ENCODE measurements around the gene CD40.

CD40 gene

DNA sequence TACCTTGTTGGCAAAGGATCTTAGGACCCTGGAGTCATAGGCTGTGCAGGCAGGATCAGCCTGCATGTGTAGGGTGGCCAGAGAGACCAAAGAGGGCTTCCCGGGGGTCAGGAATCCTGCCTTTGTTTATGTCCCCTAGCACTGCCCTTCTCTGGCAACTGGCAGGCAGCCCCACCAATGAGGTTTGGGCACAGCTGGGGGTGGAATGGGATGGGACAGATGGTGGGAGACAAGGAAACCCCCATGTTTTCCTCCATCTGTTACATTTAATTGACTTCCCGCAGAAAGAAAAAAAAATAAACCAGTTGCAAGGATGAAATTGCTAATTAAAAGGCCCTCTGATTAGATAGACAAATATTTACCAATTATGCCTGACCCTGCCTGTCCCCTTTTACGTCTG lies 27.6 kb downstream of the CD40 start:
- no peak for DNase-seq (ENCODE audit: low read depth in 1 of 2, low spot score in 1 of 2)

DNA sequence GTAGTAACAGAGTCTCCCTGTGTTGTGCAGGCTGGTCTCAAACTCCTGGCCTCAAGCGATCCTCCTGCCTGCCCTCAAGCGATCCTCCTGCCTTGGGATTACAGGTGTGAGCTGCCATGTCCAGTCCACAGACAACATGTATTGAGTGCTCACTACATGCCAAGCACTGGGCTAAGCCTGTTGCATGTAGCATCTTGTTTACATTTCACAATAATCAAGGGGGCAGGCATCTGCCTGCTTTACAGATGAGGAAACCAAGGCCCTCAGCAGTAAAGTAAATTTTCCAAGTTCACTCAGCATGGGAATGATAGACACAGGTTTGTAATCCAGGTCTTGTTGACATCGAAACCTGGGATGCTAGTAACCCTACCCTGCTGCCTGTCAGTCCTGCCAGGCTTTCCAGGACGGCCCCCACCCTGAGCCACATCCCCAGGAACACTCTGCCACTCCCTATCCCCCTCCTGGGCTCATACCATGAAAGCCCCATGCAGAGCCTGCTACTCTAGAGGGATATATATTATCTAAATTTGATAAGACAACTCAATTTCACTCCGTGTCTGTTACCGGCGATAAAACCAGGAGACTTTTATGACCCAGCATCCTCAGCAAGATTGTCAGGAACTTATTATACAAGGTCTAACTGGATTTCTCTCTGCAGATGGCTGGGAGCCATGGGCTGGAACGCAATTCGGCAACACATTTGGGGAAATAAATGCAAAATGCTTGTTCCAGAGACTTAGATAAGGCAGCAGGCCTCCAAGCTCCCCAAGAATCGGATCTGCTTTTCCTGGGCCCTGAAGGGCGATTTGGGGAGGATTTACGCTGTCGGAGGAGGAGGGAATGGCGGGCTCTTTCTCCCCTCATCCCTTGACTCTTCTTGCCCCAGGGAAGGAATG lies 30.4 kb downstream of the CD40 start:
- no peak for DNase-seq (ENCODE audit: low read depth in 1 of 2, low spot score in 1 of 2)

DNA sequence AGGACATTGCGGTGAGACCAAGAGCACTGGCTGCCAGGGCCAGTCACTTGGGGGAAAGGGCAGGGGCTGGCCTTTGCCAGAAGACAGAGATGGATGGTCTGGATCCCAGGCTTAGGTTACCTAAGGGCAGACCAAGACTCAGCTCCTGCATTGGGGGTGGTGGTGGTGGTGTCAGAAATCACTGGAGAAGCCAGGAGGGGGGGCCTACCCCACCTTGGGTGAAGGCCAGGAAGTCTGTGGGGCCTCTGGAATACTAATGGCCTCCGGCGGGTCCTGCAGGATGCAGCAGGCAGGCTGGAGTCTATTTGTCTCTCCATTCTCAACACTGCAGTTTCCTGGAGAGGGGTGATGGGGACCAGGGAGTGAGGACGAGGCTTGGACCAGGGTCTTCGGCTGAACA lies 32.8 kb downstream of the CD40 start:
- DNase-seq (ENCODE audit: low read depth in 1 of 2, low spot score in 1 of 2), result no peak

DNA sequence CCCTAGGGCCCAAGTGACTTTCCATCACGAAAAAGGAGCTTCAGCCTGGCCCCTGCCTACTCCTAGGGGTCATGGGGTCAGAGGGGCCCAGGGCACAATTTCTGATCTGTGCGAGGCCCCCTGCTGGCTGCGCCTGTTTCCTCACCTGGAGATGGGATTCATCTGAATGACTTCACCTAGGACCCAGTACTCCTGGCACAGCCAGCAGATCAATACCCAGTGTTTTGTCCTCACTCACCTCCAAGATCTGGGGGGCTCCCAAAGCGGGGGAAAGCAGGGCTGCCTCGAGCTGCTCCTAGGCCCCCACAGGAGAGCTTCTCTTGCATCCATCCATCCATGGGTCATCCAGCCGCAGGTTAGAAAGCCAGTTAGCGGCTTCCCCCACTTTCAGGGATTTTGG lies 33.8 kb downstream of the CD40 start:
- DNase-seq (ENCODE audit: low read depth in 1 of 2, low spot score in 1 of 2), result no peak

DNA sequence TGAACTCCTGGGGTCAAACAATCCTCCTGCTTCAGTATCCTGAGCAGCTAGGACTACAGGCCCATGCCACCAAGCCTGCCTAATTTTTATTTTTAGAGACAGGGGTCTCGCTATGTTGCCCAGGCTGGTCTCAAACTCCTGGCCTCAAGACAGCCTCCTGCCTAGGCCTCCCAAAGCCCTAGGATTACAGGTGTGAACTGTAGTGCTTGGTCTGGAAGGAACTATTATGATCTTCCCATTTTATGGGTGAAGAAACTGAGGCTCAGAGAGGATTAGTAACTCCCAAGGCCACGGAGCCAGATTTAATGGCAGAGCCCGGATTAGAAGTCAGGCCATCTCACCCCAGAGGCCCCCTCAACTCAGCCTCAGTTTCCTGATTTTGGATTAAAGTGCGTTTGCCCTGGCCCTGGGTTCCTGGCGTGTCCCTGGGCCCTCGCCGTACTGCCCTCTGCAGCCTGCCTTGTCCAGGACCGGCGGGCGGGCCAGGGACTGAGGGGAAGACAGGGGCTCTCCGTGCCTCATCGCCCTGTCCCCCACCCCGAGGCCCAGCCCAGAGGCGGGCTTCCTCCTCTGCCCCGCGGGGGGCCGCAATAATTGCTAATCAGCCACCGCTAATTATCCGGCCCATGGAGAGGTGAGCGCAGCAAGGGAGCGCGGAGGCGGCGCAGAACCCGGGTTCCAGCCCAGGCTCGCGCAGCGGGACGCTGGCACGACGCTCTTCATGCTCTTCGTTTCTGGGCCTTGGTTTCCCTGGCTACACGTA lies 34.9 kb downstream of the CD40 start:
- DNase-seq (ENCODE audit: low read depth in 1 of 2, low spot score in 1 of 2), result no peak

DNA sequence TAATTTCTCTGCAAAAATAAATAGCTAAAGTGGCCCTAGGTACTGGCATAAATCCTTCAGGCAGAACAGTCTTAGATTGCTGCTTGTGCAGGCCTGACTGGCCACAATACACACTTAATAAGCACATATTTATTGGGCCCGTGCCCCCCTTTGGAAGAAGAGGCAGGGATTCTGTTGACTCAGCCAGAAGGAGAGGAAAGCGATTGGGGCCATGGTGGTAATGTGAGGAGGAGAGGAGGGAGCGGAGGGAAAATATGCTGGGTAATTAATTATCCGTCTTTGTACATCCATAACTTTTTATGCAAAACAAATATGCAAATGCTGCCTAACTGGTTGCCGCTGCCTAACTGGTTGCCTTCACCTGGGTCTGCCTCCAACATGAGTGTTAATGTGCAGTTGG lies 36.2 kb downstream of the CD40 start:
- DNase-seq (ENCODE audit: low read depth in 1 of 2, low spot score in 1 of 2), result no peak

DNA sequence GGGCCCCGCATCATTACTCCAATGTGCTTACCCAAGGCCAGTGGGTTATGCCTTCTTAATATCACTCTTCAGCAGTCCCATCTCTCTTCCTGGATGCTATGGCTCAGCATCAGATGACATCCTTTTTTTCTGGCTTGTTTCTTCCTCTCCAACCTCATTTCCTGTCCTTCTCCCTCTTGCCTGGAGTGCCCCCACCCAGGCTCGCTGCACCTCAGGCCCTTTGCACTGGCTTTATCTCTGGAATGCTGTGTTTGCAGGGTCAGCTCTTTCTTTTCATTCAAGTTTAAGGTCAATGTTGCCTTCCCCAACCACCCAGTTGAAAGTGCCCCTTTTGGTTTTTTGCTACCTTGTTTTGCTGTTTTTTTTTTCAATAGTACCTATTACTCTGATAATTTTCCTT lies 36.7 kb downstream of the CD40 start:
- DNase-seq (ENCODE audit: low read depth in 1 of 2, low spot score in 1 of 2), result no peak

DNA sequence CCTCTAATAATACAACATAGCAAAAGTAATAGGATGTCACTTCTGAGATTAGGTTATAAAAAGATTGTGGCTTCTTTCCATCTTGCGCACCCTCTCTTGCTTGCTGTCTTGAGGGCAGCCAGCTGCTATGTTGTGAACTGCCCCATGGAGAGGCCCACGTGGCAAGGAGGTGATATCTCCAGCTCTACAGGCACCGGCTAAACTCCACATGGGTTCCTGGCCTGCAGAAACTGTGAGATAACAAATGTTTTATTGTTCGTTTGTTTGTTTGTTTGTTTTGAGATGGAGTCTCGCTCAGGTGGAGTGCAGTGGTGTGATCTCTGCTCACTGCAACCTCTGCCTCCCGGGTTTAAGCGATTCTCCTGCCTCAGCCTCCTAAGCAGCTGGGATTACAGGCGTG lies 38.0 kb downstream of the CD40 start:
- no peak for DNase-seq (ENCODE audit: low read depth in 1 of 2, low spot score in 1 of 2)

DNA sequence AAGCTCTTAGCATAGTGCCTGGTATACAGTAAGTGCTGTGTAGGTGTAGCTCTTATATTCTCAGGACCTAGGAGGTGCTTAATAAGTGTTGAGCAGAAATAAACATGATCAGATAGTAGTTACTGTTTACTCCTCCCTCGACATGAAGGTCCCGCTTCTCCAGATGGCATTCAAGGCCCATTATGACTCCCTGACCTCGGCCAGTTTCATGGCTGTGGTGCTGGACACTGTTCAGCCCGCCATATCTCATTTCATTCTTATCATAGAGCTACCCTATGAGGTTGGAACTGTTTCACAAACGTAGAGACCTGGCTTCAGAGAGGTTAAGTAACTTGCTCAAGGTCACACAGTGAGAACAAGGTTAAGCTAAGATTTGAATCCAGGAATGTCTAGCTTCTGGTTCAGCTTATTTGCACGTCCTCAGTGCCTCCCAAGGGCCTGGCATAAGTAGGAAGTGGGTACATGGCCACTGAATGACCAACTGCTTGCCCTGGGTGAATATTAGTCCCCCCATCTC lies 39.0 kb downstream of the CD40 start:
- DNase-seq (ENCODE audit: low read depth in 1 of 2, low spot score in 1 of 2), result no peak

DNA sequence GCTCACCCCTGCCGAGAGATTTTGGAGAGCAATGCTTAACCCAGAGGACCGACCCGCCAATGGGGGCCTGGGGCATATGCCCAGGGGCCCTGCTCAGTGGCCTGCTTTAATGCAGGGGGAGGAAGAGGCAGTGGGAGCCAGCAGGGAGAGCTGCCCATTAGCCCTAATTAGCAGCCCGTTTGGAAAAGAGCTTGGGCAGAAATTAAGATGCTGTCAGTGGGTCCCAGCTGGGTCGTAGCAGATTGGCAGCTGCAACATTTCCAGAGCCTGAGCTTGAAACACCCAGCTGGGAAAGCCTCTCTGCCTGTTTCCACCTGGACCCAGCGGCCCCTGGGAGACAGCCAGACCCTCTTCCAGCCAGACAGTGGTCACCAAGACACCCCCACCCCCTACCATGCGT lies 39.5 kb downstream of the CD40 start:
- no peak for DNase-seq (ENCODE audit: low read depth in 1 of 2, low spot score in 1 of 2)

DNA sequence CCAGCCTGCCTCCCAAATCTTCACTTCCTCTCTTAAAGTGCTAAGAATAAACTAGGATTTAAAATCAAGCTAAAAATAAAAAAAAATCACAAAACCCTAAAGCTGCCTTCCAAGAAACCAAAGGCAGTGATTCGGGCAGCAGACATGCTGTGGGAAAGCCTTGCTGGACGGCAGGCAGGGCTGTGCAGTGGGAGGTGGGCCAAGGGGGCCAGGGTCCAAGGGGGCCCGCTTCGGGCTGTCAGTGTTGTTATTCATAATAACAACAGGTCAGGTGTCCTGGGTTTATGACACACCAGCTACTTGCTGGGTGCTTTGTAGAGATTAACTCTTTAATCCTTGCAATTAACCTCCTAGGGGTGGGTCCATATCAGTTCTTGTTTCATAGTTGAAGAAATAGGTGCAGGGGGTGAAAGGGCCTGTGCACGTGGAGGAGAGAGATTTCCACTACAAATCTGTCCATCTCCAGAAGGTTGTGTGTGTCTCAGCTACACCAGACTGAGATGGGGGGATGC lies 40.4 kb downstream of the CD40 start:
- no peak for DNase-seq (ENCODE audit: low read depth in 1 of 2, low spot score in 1 of 2)

DNA sequence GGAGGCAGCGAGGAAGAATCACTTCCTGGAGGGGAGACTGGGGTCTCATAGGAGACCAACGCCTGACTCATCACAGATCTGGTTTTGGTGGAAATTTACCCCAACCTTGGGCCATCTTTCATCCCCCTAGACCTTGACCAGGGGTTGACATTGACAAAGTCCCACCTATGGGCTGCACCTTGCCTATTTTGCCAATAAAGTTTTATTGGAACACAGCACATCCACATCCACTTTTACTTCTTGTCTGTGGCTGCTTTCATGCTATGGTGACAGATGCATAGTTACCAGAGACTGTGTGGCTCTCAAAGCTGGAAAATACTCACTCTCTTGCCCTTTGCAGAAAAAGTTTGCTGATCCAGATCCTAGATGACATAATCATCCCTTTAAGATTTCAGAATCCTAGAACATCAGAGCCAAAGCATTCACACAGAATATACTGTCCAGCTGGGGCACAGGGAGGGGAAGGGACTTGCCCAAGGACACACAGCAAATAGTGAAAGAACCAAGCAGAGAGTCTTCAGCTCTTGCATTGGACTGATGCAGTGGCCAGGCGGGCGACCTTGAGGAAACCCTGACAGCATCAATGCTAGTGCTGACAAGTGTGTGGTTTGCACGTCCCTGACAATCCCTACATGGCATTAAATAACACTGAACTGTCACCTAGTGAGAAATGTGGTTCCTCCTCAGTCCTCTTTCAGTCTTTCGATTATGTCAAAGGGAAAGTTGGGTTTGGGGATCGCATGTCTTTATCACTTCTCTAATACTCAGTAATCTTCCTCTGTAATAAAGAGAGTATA lies 41.2 kb downstream of the CD40 start:
- DNase-seq (ENCODE audit: low read depth in 1 of 2, low spot score in 1 of 2), result no peak

DNA sequence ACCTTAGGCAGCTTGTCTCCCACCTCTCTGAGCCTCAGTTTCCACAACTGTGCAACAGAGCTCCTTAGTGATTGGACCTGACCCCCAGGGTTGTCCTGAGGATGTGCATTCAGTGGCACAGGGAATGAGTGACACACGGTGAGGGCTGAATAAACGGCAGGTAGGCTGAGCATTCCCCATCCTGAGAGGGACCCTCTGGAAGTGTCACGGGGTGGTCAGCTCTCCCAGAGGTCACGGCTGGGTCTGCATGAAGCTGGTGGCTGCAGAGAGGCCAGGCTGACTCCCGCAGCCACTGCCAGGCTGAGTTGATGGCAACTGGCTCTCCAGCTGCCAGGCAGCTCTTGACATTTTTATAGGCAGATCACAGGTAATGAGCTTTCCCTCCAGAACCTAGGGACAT lies 42.5 kb downstream of the CD40 start:
- DNase-seq (ENCODE audit: low read depth in 1 of 2, low spot score in 1 of 2), result no peak

DNA sequence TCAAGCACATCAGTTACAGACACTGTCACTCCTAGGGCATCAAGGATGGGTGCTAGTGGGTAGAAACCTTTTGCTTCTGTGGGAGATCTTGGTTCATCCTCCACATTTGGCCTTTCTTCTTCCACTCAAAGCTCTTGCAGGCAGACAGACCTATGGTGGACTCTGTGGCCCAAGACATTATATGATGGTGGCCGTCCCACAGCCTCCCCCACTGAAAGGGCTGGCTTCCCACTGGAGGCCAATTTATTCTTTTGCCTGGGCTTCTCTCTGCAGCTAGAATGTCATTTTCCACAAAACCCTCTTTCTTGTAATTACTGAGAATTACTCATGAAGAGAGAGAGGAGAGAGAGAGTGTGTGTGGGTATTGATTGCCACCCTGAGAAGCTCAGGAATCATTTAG lies 43.8 kb downstream of the CD40 start:
- no peak for DNase-seq (ENCODE audit: low read depth in 1 of 2, low spot score in 1 of 2)

DNA sequence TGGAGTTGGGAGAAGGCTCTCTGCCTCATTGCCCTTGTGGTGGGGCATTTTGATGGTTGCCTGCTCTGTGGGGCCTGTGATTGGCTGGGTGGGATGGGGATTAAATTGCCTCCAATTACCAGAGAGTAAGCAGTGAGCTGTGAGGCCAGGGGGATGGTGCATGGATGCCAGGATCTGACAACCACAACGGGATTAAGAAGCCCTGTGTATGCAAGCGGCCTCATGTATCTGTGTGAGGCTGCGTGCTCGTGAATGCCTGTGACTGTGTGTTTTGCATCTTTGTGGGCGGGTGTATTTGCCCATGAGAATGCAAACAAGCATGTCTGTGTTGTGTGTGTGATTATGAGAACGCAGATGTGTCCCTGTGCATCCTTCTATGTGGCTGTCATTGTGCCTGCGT lies 46.1 kb downstream of the CD40 start:
- DNase-seq (ENCODE audit: low read depth in 1 of 2, low spot score in 1 of 2), result no peak

DNA sequence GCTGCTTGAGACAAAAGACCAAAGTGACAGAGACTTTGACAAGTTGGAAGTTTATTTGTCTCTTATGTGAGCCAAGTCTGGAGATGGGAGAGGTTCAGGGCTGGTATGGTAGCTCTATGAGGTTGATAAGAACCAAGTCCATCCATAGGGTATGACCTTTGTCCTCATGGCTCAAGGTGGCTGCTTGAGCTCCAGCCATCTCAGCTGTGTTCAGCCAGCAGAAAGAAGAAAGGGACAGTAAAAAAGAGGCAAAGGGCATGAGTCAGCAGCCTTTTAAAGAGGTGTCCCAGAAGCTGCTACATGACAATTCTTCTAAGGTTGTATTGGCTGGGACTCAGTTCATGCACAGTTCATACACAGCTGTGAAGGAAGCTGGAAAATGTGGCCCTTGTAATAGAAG lies 49.0 kb downstream of the CD40 start:
- no peak for DNase-seq (ENCODE audit: low read depth in 1 of 2, low spot score in 1 of 2)

DNA sequence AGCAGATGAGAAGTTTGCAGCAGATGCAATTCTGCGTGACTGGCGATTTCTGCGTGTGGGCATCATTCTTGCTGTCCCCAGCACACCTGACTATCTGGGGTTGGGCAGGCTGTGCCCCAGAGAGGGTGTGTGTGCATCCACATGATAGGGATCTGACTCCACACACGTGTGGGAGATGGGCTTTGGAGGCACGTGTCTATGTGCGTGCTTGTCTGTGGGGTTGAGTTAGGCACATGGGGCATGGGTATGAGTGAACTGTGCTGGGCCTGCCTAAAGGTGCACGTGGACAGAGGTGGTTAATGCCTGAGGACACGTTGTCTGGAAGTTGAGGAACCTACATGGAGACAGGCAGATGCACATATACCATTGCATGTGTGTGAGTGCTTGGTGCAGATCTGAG lies 50.3 kb downstream of the CD40 start:
- no peak for DNase-seq (ENCODE audit: low read depth in 1 of 2, low spot score in 1 of 2)

DNA sequence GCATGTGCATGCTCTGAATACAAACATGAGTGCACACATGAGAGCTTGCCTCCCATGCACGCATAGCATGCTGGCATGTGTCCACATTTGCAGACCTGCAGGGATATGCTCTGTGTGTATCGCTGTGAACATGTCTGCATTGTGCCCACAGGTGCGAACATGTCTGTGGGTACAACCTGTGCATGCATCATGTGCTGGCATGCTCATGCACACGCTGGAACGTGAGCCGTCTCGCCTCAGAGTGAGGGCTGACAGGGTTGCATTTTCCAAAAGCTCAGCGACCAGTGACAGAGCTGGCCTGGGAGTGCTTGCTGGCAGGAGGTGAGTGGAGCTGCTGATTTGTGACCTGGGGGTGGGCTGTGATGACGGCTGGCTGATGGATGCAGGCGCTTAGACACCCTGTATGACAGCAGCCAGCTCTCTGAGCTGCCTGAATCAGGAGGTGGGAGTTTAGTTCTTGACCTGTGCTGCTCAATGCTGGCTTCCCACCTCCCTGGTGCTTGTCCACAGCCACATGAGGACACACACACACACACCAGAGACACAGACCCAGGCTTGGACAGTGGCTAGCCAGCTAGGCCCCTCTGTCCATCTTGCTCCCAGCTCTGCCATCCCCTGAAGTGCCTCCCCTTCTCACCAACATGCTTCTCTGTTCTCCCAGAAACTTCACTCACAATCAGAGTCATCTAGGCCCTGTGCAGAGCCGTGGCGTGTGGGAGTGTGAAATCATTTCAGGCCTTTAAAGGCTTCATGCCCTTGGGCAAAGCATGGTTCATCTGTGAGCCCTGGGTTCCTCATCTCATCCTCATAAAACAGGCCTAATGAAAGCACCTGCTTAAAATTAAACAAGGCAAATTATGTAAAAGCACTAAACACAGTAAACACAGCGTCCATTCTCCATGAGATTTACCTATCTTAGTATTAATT lies 51.4 kb downstream of the CD40 start:
- no peak for DNase-seq (ENCODE audit: low read depth in 1 of 2, low spot score in 1 of 2)

DNA sequence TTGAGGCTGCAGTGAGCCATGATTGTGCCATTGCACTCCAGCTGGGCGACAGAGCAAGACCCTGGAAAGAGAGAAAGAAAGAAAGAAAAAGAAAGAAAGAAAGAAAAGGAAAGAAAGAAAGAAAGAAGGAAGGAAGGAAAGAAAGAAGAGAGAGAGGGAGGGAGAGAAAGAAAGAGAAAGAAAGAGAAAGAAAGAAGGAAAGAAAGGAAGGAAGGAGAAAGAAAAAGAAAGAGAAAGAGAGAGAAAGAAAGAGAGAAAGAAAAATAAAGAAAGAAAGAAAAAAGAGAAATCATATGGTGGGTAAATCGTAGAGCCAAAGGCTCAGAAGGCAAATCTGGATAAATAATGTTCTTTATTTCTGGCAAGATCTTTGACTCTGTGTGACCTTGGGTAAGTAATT lies 53.4 kb downstream of the CD40 start:
- DNase-seq (ENCODE audit: low read depth in 1 of 2, low spot score in 1 of 2), result no peak

DNA sequence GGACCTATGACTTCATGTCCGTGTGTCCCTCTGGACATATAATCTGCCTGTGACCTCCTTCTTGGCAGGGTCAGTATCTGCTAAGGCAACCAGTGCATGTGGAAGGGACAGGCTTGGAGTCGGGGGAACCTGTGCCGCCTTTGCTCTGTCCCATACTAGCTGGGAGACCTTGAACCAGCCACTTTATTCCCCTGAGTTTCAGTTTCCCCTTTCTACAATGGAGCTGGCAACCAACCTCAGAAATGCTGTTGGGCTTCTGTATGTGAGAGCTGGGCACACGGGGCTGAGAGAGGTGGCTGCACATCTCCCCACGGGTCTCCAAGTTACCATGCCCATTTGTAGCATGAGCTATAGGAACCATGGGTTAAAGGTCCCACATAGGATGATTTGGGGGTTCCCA lies 53.8 kb downstream of the CD40 start:
- no peak for DNase-seq (ENCODE audit: low read depth in 1 of 2, low spot score in 1 of 2)

All from activated T-helper 1 cell treated with anti-CD3 and anti-CD28 coated beads, Interleukin-2, amount 50 U/mL, for 16 hours (primary cell).